GM03348 (cell line): Measurements from ENCODE around the gene APOBEC3C.
"Not testable (repeated sequence)": the region's sequence is repeated elsewhere in the genome, so short reads cannot be mapped to it uniquely, and the experiment has no call there.

ENCODE experiments used
- DNase-seq: peaks from one replicate; pipeline ENCODE4 v3.0.0; 2012; ENCODE audit warnings: low spot score

The APOBEC3C gene

GRCh38 chr22:38981992-38982927 is 31.8 kb upstream of the APOBEC3C start, which contains the start of gene APOBEC3B:
Gene APOBEC3B, plus strand, starts transcription at chr22:38982347. Its CDS starts 107 bp downstream, at chr22:38982454.
- peak; percentile 93 for DNase-seq

- DNase-seq: no peak
These were observed 29.8 kb upstream of the APOBEC3C start for GRCh38 chr22:38984224-38984623.

- DNase-seq: not testable (repeated sequence)
These were observed 29.0 kb upstream of the APOBEC3C start for GRCh38 chr22:38984784-38985757.

GRCh38 chr22:38986629-38987028 is 27.4 kb upstream of the APOBEC3C start:
- no peak for DNase-seq

GRCh38 chr22:38987171-38987895 is 26.7 kb upstream of the APOBEC3C start:
- no peak for DNase-seq

- DNase-seq: no peak
These were observed 24.6 kb upstream of the APOBEC3C start for GRCh38 chr22:38989466-38989865.

GRCh38 chr22:38992871-38993371 is 21.1 kb upstream of the APOBEC3C start:
- DNase-seq: not testable (repeated sequence)

- no peak for DNase-seq
These were observed 18.0 kb upstream of the APOBEC3C start for GRCh38 chr22:38996105-38996504.

GRCh38 chr22:38997518-38997917 is 16.5 kb upstream of the APOBEC3C start:
- no peak for DNase-seq

- peak; percentile 92 for DNase-seq
These were observed 10.9 kb upstream of the APOBEC3C start for GRCh38 chr22:39003165-39003638.

GRCh38 chr22:39007177-39007576 is 6.9 kb upstream of the APOBEC3C start:
- no peak for DNase-seq

GRCh38 chr22:39008271-39008850 is 5.7 kb upstream of the APOBEC3C start:
- DNase-seq: not testable (repeated sequence)

- DNase-seq: no peak
These were observed 3.1 kb upstream of the APOBEC3C start for GRCh38 chr22:39010946-39011345.

- DNase-seq: no peak
These were observed 1.2 kb upstream of the APOBEC3C start for GRCh38 chr22:39012533-39013511.

- DNase-seq: not testable (repeated sequence)
These were observed 506 bp upstream of the APOBEC3C start for GRCh38 chr22:39013561-39013941.

GRCh38 chr22:39014723-39015121 is 665 bp downstream of the APOBEC3C start:
- not testable (repeated sequence) for DNase-seq

- DNase-seq: no peak
These were observed 2.5 kb downstream of the APOBEC3C start for GRCh38 chr22:39016592-39016991.

- DNase-seq: no peak
These were observed 3.7 kb downstream of the APOBEC3C start for GRCh38 chr22:39017596-39018365.
